GM19328 (cell line): ENCODE results near the gene TRAPPC3.

ENCODE experiments used
- ATAC-seq: cut with Tn5 transposase; IDR thresholded peaks from one replicate; pipeline ENCODE4 v1.9.1; 2021; ENCODE audit warnings: mild to moderate bottlenecking, moderate library complexity; ENCODE audit not compliant: unreplicated experiment

Gene TRAPPC3

DNA sequence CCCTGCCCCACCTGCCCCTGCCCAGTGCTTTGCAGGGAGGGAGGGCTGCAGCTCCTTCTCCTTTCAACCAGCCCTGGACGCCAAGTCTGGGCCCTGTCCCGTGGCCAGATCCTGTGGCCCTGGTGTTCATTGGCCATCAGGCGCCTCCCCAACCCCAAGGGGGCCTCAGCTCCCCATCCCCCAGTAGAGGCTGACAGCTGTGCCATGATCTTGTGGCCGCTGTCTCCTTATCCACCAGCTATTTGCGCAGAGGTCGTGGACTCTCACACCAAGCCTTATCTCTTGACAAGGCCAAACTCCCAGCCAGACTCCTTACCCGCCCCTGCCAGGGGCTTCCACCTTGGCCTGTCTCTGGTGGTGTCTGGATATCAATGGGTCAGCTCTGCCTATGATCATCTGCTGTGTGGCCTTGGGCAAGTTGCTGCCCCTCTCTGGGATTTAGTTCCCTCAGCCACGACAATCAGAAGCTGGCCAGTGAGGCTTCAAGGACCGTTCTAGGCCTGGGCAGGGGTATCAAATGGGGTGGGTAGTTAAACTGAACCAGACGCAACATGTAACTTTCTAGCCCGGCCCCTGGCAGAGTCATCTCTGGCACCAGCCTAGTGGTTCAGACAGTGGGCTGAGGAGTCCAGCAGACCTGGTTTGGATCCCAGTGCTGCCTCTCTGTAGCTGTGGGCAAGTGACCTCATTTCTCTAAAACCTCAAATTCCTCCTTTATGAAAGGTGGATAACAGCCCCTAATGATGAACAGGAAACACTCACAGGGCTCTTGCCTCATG is 21.0 kb downstream of the TRAPPC3 start:
- ATAC-seq = no peak

DNA sequence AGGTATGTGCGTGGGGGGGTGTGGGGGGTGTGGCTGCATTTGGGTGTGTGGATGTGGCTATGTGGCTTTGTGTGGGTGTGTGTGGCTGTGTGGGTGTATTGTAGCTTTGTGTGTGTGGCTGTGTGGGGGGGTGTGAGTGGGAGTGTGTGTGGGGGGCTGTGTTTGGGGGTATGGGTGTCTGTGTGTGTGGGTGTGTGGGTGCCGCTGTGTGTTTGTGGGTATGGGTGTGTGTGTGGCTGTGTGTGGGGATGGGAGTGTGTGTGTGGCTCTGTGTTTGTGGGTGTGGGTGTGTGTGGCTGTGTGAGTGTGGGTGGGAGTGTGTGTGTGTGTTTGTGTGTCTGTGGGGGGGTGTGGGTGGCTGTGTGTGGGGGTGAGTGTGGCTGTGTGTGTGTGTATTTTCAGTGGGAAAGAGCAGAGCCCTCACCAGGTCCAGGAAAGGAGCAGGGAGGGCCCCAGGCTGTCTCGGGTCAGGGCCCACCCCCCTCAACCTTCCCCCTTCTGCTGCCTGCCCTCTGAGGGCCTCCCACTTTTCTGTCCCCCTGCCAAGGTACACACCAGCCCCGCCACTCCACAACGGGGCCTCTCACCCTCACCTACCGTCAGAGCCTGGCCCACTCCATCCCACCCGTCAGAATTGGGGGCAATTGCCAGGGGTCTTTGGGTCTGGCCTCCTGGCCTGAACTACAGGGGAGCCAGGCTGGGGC is 22.3 kb downstream of the TRAPPC3 start:
- ATAC-seq = no peak

DNA sequence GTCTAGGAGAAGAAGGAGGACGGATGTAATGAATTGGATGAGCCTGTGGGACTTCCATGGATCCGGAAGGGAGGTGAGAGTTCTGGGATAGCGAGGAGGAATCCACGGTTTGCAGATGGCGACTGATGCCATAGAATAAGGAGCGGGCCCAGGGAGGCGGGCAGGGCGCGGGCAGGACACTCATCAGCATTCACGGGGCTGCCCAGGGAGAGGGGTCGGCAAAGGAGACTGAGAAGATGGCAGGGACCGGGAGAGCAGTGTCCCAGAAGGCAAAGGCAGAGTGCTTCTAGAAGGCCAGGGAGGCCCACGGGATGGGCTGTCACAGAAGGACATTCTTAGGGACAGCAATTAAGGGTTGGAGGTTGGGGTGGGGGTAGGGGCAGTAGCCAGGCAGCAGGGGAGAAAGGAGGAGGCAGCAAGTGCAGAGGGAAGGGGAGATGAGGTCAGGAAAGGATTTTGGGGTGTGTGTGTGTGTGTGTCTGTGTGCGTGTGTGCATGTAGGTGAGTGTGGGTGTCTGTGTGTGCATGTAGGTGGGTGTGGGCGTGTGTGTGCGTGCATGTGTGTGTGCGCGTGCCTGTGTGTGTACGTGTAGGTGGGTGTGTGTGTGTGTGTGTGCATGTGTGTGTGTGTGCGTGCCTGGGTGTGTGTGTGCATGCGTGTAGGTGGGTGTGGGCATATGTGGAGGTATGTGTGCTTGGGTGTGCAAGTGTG is 23.1 kb downstream of the TRAPPC3 start:
- ATAC-seq = no peak

DNA sequence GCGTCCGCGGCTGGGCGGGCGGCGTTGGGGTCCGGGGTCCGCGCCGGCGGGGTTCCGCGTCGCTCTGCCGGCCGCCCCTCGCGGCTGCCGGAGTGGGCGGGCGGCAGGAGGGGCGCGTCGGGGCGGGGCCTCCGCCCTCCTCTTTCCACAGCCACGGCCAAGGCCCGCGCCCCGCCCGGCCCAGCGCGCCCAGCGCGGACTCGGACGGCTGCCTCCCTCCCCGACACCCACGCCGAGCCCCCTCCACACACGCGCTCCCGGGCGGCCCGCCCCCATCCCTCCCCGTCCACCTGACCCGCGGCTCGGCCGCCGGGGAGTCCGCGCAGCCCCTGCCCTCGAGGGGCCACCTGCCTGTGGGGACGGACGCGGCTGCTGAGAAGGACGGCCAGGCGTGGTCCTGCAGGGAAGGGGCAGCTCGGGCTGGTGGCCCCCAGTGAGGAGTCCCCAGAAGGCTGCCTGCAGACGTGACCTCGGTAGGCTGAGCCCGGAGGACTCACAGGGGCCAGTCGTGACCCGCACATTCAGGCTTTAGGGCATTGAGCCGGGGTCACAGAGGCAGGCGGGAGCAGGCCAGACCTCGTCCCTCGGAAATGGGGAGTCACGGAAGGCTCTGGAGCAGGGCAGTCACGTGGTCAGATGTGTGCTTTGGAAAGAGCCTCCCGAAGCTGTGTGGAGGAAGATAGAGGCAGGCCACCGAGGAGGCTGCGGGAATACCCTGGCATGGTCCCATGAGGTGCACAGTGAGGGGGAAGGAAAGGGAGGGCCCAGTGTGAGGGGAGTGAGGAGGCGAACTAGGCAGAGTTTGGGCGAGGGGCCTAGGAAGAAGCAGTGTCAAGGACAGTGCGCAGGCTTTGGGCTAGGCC is 23.9 kb downstream of the TRAPPC3 start, which contains the start of gene COL8A2:
COL8A2 (minus strand) TSS at position 94 of the 863 bp plus-strand sequence. CDS start 24,980 bp downstream, outside the sequence.
- ATAC-seq = no peak

DNA sequence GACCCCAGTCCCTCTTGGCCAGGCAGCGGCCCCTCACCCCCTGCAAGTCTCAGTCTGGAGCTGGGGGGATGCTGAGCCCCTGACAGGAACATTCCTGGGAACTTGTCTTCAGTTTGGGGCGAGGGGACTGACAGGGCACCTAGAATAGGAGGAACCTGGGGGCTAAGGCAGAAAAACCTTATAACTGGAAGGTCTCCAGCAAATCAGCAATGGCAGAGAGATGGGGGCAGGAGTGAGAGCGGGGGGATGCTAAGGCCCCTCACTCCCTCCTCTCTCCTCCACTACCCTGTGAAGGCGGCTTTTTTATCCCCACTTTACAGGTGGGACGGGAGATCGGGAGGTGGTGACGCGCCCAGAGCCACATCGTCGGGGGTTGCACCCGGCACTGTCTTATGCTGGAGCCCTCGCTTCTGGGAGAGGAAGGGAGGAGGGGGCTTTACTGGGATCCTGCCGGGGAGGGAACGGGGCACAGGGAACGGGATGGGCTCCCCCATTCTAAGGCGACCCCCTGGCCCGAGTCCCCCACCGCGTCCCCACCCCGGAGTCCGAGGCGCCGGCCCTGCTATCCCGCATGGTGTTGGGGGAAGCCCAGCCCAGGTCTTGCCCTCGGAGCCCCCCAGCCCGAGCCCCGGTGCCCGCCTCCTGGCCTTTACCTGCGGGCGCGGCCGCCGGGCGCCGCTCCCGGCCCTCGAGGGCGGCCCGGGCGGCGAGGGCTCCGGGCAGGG is 24.7 kb downstream of the TRAPPC3 start:
- no peak for ATAC-seq

DNA sequence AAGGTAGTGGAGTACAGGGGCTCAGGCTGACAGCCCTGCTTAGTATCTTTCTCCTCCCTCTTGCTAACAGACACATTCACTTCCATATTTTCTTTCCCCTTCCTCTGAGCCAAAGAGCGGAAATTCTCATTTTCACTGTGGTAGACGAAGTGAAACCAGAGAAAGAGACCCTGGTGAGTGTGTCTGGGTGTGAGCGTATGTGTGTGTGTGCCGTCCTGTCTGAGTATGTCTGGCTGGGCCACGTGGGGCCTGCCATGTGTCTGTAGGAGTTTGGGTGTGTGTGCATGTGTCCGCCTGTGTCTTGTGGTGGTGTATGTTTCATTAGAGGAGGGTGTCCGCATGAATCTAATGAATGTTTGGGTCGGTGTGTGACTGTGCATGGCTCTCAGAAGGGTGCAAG is 25.9 kb downstream of the TRAPPC3 start:
- no peak for ATAC-seq

DNA sequence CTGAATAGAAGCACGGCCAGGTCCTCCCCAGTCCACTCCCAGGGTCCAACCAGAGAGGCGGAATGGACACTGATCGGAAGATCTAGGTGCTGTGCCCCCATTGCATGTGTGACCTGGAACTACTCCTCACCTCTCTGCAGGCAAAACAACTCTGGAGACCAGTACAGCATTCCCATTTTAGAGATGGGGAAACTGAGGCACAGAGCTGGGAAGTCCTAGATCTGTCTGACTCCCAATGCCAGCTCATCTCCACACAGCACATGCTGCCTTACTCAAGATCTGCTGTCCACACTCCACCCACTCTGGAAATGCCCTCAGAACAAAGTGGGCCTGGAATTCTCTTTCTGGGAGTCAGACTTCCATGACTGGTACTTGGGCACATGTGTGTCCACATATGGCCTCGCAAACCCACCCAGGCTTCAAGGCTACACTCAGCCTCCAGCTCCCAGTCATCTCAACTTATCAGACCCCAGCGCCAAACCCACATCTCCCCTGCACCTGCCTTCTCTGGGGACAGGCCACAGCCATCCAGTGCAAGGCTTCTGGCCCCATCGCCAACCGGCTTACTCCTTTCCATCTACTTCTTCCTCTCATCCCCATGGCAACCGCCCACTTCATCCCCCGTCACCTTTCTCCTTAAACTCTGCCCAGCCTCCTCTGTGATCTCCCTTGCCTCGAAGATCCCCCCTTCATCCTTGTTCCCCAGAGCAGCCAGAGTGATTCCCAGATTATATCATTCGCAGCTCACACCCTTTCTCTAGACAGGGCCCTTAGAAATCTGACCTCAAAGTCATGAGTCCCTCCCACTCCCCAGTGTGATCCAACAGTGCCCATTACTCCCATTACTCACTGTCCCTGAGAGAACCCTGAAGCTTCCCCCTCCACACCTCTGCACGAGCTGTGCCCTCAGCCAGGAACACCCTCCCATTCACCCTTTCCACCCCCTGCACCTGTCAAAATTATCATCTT is 26.9 kb downstream of the TRAPPC3 start:
- no peak for ATAC-seq

DNA sequence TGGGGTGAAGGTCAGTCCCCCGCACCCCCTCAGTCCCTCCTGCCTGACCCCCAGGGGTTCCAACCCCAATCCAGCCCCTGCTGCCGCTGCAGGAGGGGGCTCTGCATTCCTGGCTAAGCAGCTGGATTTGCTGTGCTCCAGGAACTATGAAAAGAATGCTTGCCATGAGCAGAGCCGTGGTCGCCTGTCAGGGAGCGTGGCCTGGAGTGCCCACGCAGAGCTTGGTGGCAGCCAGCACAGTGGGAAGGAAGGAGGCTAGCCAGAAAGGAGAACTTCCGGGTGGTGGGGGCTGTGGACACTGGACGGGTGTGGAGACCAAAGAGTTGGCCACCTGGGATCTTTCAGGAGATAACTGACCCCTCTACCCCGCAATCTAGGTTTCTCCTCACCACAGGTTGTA is 29.8 kb downstream of the TRAPPC3 start:
- no peak for ATAC-seq

DNA sequence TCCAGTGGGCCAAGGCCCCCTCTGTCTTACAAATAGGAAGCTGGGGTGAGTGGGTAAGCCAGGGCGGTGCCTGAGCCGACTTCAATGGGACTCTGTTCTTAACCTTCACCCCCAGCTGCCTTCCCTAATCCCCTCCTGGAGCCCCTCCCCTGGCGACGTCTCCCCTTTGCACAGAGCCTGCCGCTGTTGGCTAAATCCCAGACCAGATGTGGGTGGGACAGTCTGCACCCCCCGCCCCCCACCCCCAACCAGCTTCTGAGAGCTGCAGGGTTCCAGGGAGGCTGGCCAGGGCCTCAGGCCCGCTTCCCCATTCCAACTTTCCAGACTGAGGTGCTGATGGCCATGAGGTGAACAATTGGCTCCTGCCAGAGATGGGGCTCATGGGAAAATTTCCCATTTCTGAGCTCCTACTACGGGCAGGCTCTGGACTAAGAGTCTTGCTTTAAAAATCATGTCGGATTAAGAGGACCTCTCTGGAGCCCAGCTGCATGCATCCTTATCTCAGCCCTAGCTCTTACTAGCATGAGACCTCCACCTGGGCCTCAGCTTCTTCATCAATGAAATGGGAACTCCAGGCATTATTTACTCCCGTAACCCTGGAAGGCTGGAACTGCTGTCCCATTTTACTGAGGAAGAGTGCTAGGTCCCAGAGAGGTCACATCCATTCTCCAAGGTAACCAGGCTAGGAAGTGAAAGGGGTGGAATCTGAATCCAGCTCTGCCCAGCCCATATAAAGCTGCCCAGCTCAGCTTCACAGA is 30.7 kb downstream of the TRAPPC3 start:
- ATAC-seq = no peak

DNA sequence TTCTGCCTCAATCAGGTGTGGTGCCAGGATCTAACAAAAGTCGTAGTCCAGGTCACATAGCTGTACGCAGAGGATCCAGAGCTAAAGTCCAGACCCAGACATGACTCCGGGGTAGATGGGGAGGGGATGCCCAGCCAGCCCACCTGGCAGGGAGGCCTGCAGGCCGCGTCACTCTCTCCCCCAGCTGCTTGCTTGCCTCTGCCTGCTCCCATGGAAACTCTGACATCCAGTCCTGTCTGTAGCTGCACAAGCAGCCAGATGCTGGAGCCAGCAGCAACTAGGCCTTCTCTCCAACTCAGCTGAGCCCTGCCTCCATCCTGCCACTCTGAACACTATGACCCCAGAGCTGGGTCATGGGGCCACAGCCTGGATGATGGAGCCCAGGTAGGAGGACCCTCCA is 32.4 kb downstream of the TRAPPC3 start:
- ATAC-seq = no peak

DNA sequence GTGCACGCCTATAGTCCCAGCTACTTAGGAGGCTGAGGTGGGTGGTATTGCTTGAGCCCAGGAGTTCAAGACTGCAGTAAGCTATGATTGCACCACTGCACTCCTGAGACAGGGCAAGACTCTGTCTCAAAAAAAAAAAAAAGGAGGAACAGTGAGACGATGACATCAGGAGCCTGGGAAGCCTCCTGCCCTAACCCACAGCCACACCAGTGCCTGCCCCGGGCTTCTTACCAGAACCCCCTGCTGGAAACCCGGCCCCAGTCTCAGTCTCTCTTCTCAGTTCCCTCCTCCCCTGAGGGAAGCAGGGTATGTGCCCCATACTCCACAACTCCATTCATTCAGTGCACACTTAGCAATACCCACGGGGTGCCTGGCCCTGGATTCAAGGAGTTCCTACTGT is 33.4 kb downstream of the TRAPPC3 start:
- no peak for ATAC-seq

DNA sequence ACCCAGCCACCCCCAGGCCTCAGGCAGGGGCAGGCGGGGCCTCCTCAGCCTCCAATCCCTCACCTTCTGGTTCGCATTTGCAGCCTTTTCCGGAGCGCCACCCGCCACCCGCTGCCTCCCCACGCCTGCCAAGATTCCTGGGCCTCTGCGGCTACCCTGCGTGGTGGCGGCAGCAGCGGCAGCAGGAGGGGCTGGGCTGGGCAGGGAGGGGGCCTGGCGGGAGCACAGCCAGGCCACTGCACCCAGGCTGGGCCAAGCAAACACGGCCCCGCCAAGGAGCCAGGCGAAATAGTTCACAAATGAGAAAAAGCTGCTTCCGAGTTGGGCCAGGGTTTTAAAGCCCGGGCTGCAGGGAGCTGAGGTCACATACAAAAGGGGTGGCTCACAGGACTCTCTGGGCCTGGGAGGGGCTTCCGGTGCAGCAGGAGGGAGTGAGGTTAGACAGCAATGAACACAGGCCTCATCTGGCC is 34.1 kb downstream of the TRAPPC3 start:
- ATAC-seq = no peak

DNA sequence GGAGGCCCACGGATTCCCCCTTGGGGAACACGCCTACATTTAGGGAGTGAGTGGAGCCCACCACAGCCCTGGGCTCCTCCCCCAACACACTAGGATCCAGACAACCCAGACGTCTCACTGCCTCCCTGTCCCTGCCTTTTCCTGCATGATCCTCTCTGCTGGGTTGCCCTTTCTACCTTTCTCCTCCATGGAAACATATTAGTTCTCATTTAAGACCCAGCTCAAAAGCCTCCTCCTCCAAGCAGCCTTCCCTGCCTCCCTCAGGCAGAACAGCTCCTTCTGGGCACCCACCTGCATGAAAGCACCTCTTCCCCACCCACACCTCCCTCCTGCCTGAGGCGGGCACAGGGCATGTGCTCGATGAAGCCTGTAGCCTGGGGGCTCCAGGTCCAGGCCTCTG is 34.9 kb downstream of the TRAPPC3 start:
- no peak for ATAC-seq

DNA sequence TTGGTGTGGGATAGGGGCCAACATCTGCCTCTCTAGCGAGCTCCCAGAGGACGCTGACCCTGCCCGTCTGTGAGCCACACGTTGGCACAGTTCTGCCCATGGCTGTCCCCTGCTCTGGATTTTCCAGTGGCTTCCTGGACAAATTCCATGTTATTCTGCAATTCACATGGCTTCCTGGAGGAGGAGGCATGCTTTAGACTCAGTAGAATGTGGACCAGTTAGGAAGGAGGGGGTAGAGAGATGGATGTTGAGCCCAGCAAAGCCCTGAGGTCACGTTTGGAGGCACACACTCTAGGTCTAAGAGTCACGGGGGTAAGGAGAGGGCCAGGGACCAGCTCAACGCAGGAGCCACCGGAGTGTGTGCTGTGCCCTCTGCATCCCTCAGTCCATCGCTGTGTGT is 36.5 kb downstream of the TRAPPC3 start:
- no peak for ATAC-seq

DNA sequence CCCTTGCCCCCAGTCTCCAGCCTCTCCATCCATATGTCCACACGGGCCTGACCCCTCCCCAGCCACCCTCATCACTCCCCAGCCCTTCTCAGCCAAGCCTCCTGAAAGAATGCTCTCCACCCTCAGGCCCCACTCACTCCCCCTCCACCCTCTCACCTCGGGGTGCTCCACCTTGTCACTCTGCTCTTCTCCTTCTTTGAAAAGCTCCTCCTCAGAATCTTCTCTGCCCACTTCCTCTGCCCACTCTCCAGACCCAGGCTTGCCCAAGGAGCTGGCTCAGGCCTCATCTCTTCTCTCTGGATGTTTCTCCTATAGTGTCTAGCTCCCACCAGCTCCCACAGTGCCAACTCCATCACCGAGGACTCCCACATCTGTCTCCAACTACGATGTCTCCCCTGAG is 38.1 kb downstream of the TRAPPC3 start:
- no peak for ATAC-seq

DNA sequence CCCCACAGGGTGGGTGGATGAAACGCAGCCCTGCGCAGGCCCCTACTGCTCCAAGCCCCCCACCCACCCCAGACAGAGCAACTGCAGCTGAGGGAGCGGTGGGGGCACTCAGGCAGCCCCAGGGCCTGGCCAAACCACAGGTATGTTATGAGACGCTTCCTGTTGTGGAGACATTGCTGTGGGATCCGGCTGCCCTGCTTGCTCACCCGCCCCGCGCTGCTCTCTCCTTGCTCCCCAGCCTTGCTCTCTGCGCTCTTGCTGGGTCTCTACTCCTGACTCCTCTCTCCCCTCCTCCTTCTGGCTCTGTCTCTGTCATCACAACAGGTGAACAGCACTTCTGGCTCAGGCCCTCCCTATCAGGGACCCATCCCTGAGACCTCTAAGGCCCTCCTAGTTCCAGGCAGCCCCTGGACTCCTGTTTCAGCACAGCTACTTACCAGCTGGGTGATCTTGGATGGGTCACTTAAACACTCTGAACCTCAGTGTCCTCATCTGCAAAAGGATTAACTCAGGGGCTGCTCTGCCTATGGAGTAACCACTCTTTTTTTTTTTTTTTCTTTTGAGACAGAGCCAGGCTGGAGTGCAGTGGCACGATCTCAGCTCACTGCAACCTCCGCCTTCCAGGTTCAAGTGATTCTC is 40.1 kb downstream of the TRAPPC3 start:
- no peak for ATAC-seq

DNA sequence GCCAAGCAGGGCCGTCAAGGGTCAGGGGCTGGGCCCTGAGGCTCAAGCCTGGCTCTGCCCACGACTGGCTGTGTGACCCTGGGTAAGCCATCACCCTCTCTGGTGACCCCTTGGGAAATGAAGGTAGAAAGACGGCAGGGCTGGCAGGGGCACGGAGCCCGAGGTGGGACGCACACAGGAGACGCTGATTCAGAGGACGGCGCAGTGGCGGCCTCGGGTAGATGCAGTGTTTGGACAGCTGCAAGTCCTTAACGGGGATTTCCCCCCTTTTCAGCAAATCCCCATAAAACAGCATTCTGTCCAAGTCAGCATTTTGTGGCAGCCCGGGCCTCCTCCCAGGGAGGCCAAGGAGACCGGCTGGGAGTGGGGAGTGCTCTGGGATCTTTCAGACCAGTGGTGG is 41.0 kb downstream of the TRAPPC3 start:
- no peak for ATAC-seq

DNA sequence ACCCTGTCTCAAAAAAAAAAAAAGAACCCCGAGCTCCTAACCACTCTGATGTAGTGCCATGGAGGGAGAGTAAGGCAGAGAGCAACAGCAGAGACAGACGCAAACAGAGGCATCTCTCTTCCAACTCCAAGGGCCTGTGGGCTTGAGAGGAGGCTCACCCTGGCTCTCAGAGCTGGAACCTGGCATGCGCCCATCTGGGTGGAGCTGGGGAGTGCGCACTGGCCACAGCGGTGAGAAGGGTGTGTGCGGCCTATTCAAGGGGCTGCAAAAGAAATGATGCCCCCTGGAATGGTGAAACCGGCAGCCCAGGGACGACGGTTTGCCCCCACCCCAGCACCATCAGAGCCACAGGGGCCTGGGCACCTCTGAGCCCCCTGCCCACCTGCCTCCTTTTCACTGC is 41.9 kb downstream of the TRAPPC3 start:
- ATAC-seq = no peak
